Common myeloid progenitor, CD34-positive (primary cell): ENCODE results near the gene ZNF816.
"Not testable (repeated sequence)": the region's sequence is repeated elsewhere in the genome, so short reads cannot be mapped to it uniquely, and the experiment has no call there.

ENCODE experiments used
- CTCF ChIA-PET: fragments of 350-600 bp; sonication (Branson Sonifier 250); formaldehyde crosslinking; loops from one replicate; lab custom pipeline; 2021; ENCODE audit warnings: antibody characterized with exemption; lab: Charles Lee
- POLR2A ChIA-PET: fragments of 350-600 bp; sonication (Branson Sonifier 250); formaldehyde crosslinking; loops from one replicate; lab custom pipeline; 2021; ENCODE audit warnings: antibody characterized with exemption; lab: Charles Lee
- DNase-seq, 3 donors: peaks; one replicate each; pipeline versions ENCODE4 v3.0.0 to v3.0.0-alpha.2; 2013
- H3K27ac ChIP-seq, 2 experiments: 1 replicate in 1 of 2; 2 replicates in 1 of 2; pipeline ENCODE4 v1.7.0; 2013; ENCODE audit warnings: inconsistent platforms in 2 of 2, low read length in 2 of 2, mild to moderate bottlenecking in 2 of 2, low read depth in 1 of 2, moderate library complexity in 1 of 2; ENCODE audit not compliant: severe bottlenecking in 2 of 2, insufficient read depth in 1 of 2, poor library complexity in 1 of 2
- H3K27me3 ChIP-seq, 5 experiments: replicated peaks in 2 of 5; 1 replicate in 3 of 5; 2 replicates in 2 of 5; pipeline versions ENCODE4 v1.6.1 to v1.7.0; 2013; ENCODE audit warnings: low read length in 4 of 5, mild to moderate bottlenecking in 2 of 5, moderate library complexity in 2 of 5, inconsistent platforms in 1 of 5; ENCODE audit not compliant: insufficient read depth in 5 of 5, control insufficient read depth in 4 of 5
- H3K36me3 ChIP-seq, 4 experiments: 1 replicate in 2 of 4; 2 replicates in 2 of 4; pipeline versions ENCODE4 v1.6.1 to v1.7.0; 2013; ENCODE audit warnings: low read length in 3 of 4, control low read depth in 1 of 4, mild to moderate bottlenecking in 1 of 4; ENCODE audit not compliant: control insufficient read depth in 4 of 4, insufficient read depth in 4 of 4
- H3K4me1 ChIP-seq, 4 experiments: 1 replicate in 3 of 4; 2 replicates in 1 of 4; pipeline versions ENCODE4 v1.6.1 to v1.7.1; 2013; ENCODE audit warnings: low read length in 3 of 4, mild to moderate bottlenecking in 3 of 4, control low read depth in 1 of 4, inconsistent platforms in 1 of 4, moderate library complexity in 1 of 4; ENCODE audit not compliant: control insufficient read depth in 4 of 4, insufficient read depth in 4 of 4; ENCODE audit errors: control extremely low read depth in 1 of 4
- H3K4me3 ChIP-seq, 7 experiments: 1 replicate in 4 of 7; 2 replicates in 3 of 7; pipeline versions ENCODE4 v1.5.1 to v1.7.0; 2013; ENCODE audit warnings: mild to moderate bottlenecking in 7 of 7, low read length in 6 of 7, moderate library complexity in 6 of 7, inconsistent platforms in 2 of 7, low read depth in 2 of 7, control low read depth in 1 of 7; ENCODE audit not compliant: insufficient read depth in 4 of 7, control insufficient read depth in 1 of 7; ENCODE audit errors: extremely low read depth in 1 of 7
- H3K9me3 ChIP-seq, 5 experiments: 1 replicate in 4 of 5; 2 replicates in 1 of 5; pipeline versions ENCODE4 v1.6.1 to v1.7.1; 2013; ENCODE audit warnings: low read length in 4 of 5, mild to moderate bottlenecking in 2 of 5, inconsistent platforms in 1 of 5, low read depth in 1 of 5, moderate library complexity in 1 of 5; ENCODE audit not compliant: control insufficient read depth in 4 of 5, insufficient read depth in 2 of 5; ENCODE audit errors: control extremely low read depth in 1 of 5
- WGBS: methylation state at CpG from one replicate; pipeline ENCODE4 v1.1.5; 2013; ENCODE audit not compliant: insufficient coverage; 5-methylcytosine and 5-hydroxymethylcytosine counted together

Gene ZNF816

DNA sequence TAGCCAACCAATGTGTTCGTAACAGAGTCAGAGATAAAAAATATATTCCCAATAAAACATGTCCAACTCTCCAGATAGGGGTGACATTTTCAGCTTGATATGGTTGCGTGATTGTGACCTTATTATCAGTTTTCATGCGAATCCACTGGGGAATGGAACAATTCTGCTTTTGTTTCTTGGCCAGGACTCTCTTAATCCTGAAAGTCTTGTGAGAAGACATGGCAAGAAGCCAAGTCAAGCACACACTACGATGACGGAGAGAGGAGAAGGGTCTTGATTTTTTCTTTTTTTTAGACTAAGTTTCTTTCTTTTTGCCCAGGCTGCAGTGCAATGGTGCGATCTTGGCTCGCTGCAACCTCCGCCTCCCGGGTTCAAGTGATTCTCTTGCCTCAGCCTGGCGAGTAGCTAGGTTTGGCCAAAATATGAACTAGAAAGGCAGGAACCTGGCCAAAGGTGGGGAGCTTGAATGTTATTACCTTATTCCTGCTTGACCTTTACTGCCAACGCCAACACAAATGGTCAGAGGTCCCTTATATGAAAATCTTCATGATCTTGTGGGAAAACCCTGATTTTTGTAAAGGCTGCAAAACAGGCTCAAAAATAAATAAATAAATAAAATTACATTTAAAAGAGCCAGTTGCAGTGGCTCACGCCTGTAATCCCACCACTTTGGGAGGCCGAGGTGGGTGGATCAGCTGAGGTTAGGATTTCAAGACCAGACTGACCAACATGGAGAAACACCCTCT is 14.5 kb downstream of the ZNF816 start:
- POLR2A ChIA-PET = no interaction called here
- Histone ChIP-seq H3K27ac (no peak overlapping the region), H3K27me3 (no peaks in the 10 kb centered on the region), H3K4me1 (peaks cover 0 to 8% (median 2%) of the 10 kb centered on the region in 4 experiments), H3K36me3 (peaks cover 23 to 42% (median 38%) of the 10 kb centered on the region in 4 experiments), H3K9me3 (peaks cover 19 to 78% (median 59%) of the 10 kb centered on the region in 5 experiments), H3K4me3 (no peak overlapping the region)
- DNase-seq = no peak
- CTCF ChIA-PET = no interaction called here
- 97% methylated on average over 6 of the region's 13 CpGs for WGBS

DNA sequence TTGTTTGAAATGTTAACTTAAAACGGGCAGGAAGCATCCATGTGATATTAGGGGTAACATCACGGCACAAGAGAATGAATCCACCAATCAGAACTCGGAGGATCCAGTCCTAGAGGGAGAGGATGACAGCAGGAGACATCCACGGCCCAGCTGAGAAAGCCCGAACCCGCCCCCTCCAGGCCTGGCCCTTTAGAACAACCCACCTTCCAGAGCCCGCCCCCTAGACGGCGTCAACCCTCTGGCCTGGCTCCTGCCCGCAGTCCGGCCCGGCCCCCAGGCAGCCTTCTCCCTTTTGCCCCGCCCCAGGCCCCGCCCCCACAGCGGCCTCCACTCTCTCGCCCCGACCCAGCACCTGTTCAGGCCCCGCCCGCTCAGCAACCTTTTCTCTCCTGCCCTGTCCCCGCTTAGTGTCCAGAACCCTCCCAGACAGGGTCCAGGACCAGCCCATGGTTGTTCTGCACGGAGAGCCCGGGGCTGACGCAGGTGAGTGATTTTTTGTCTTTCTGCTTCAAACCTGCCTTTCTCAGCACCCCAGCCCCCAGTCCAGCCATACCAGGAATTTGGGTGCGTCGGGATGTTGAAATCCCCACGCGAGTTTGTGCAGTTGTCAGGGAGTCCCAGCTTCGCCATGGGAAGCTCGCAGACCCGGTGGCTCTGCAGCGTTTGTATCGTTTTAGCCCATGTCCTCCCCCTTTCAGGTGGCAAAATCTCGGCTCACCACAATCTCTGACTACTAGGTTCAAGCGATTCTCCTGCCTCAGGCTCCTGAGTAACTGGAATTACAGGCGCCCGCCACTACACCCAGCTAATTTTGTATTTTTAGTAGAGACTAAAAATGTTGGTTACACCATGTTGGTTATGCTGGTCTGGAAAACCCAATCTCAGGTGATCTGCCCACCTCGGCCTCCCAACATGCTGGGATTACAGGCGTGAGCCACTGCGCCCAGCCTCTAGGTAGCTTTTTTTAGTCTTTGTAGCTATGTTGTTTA is 16.1 kb downstream of the ZNF816 start:
- ChIA-PET CTCF (interaction anchor here (1.2 to 1.4 kb wide), 2 partner anchors 13 to 16 kb away, joined by 3 to 5 read pairs; partner anchors contain the start of gene ZNF816), POLR2A (no interaction called here)
- H3K36me3 ChIP-seq = peaks cover 14 to 26% (median 22%) of the 10 kb centered on the region in 4 experiments
- H3K27me3 ChIP-seq = no peaks in the 10 kb centered on the region
- peaks cover 14 to 63% (median 45%) of the 10 kb centered on the region in 5 experiments for H3K9me3 ChIP-seq
- 52% methylated on average over 27 of the region's 39 CpGs for WGBS
- H3K4me1 ChIP-seq = peaks cover 0 to 13% (median 6%) of the 10 kb centered on the region in 4 experiments
- H3K27ac ChIP-seq = no peak overlapping the region
- H3K4me3 ChIP-seq = peak overlapping the region in 3 of 7 experiments; percentile 6 to 43 (median 15)
- DNase-seq = peak; percentile 54 to 73 (median 66)

DNA sequence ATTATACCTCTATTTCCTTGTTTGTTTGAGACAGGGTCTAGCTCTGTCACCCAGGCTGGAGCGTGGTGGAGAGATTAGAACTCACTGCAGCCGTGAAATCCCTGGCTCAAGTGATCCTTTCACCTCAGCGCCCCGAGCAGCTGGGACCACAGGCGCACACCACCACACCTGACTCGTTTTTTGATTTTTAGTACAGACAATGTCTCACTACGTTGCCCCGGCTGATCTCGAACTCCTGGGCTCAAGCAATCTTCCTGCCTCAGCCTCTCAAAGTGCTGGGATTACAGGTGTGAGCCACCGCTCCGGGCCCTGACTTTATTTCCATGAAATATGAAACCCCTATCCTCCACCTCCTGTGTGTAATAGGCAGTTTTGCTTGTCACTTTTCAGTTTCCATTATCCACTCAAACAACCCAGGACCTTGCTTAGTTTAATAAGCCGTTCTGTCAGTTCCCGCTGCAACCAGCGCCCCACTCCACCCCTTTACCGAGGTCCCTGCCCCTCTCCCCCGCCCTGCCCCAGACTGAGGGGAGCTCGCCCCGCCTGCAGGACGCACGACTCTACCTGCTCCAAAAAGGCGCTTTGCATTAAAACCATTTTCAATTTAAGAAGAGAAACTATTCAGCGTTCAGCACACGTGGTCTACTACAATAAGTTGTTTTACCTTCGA is 16.9 kb downstream of the ZNF816 start:
- WGBS = 80% methylated on average over 24 of the region's 24 CpGs
- ChIA-PET CTCF (no interaction called here), POLR2A (no interaction called here)
- Histone ChIP-seq H3K9me3 (peaks cover 14 to 54% (median 37%) of the 10 kb centered on the region in 5 experiments), H3K4me3 (peak overlapping the region in 2 of 7 experiments; percentile 15 to 43), H3K27me3 (no peaks in the 10 kb centered on the region), H3K27ac (no peak overlapping the region), H3K36me3 (peaks cover 9 to 18% (median 14%) of the 10 kb centered on the region in 4 experiments), H3K4me1 (peaks cover 0 to 17% (median 11%) of the 10 kb centered on the region in 4 experiments)
- no peak for DNase-seq

- H3K4me3 ChIP-seq, H3K27me3 ChIP-seq, DNase-seq, H3K27ac ChIP-seq, CTCF ChIA-PET, POLR2A ChIA-PET, H3K36me3 ChIP-seq: not testable (repeated sequence)
- Histone ChIP-seq H3K9me3 (peaks cover 8 to 45% (median 28%) of the 10 kb centered on the region in 5 experiments), H3K4me1 (peaks cover 4 to 25% (median 16%) of the 10 kb centered on the region in 4 experiments)
- WGBS = 96% methylated on average over 7 of the region's 17 CpGs
These were observed 17.8 kb downstream of the ZNF816 start for GRCh38 chr19:52944703-52945493.

GRCh38 chr19:52943884-52944643 is 18.6 kb downstream of the ZNF816 start:
- peaks cover 0 to 3% (median 0%) of the 10 kb centered on the region in 4 experiments for H3K36me3 ChIP-seq
- H3K27me3 ChIP-seq = no peaks in the 10 kb centered on the region
- no peak for DNase-seq
- no peak overlapping the region for H3K27ac ChIP-seq
- peaks cover 2 to 37% (median 20%) of the 10 kb centered on the region in 5 experiments for H3K9me3 ChIP-seq
- WGBS = 95% methylated on average over 12 of the region's 17 CpGs
- no peak overlapping the region for H3K4me3 ChIP-seq
- ChIA-PET CTCF (no interaction called here), POLR2A (no interaction called here)
- peaks cover 4 to 33% (median 23%) of the 10 kb centered on the region in 4 experiments for H3K4me1 ChIP-seq
